22Rv1 (cell line): ENCODE results near the gene FEM1A.

Experiments used
- CTCF ChIP-seq: fragments of 450-650 bp; IDR thresholded peaks from 2 replicates; pipeline ENCODE4 v1.5.1; 2017; ENCODE audit warnings: mild to moderate bottlenecking
- ZFX ChIP-seq: fragments of 450-650 bp; IDR thresholded peaks from 2 replicates; pipeline ENCODE4 v1.6.1; 2017; ENCODE audit warnings: antibody characterized with exemption, borderline replicate concordance

GRCh38 chr19:4815426-4816201 is 24.1 kb downstream of the FEM1A start:
- no peak for TF ChIP-seq CTCF
- TF ChIP-seq ZFX: no peak
